GM23248 (cell line): ENCODE data around the gene DHH. TPM values are rescaled to one million over a fixed set of nuclear protein-coding genes. Genes with fewer than 3 reads are reported as not detected.

Experiments
- DNase-seq: peaks from one replicate; pipeline ENCODE4 v3.0.0-alpha.2; 2015
- H2AFZ ChIP-seq: fragments of 200-600 bp; sonication (generic); 2 replicates; pipeline ENCODE4 v1.6.1; 2016; ENCODE audit warnings: antibody characterized with exemption
- H3F3A ChIP-seq: fragments of 200-600 bp; sonication (generic); 2 replicates; pipeline ENCODE4 v1.6.1; 2016; ENCODE audit warnings: mild to moderate bottlenecking, antibody characterized with exemption, mixed run types; ENCODE audit not compliant: insufficient read depth
- H3K27ac ChIP-seq: fragments of 200-600 bp; sonication (generic); 2 replicates; pipeline ENCODE4 v1.5.1; 2016; ENCODE audit warnings: mild to moderate bottlenecking
- H3K27me3 ChIP-seq: fragments of 200-600 bp; sonication (generic); replicated peaks from 2 replicates; pipeline ENCODE4 v1.6.1; 2016; ENCODE audit warnings: mild to moderate bottlenecking; ENCODE audit not compliant: insufficient read depth
- H3K36me3 ChIP-seq: fragments of 200-600 bp; sonication (generic); 2 replicates; pipeline ENCODE4 v1.6.1; 2016; ENCODE audit warnings: low read depth, mild to moderate bottlenecking
- H3K4me1 ChIP-seq: fragments of 200-600 bp; sonication (generic); 2 replicates; pipeline ENCODE4 v1.6.1; 2016; ENCODE audit warnings: mild to moderate bottlenecking; ENCODE audit not compliant: insufficient read depth
- H3K4me2 ChIP-seq: fragments of 200-600 bp; sonication (generic); one replicate; pipeline ENCODE4 v1.6.1; 2016; ENCODE audit warnings: mild to moderate bottlenecking; ENCODE audit not compliant: unreplicated experiment
- H3K4me3 ChIP-seq: fragments of 200-600 bp; sonication (generic); 2 replicates; pipeline ENCODE4 v1.5.1; 2016; ENCODE audit warnings: mild to moderate bottlenecking
- H3K79me2 ChIP-seq: fragments of 200-600 bp; sonication (generic); 2 replicates; pipeline ENCODE4 v1.6.1; 2016; ENCODE audit warnings: mild to moderate bottlenecking; ENCODE audit not compliant: insufficient read depth
- H3K9ac ChIP-seq: fragments of 200-600 bp; sonication (generic); 2 replicates; pipeline ENCODE4 v1.6.1; 2016; ENCODE audit warnings: mild to moderate bottlenecking
- H3K9me2 ChIP-seq: fragments of 200-600 bp; sonication (generic); 2 replicates; pipeline ENCODE4 v1.6.1; 2016; ENCODE audit warnings: mixed run types, mild to moderate bottlenecking, moderate library complexity; ENCODE audit not compliant: insufficient read depth
- H3K9me3 ChIP-seq: fragments of 200-600 bp; sonication (generic); one replicate; pipeline ENCODE4 v1.6.1; 2017; ENCODE audit warnings: low read depth
- H4K20me1 ChIP-seq: fragments of 200-600 bp; sonication (generic); 2 replicates; pipeline ENCODE4 v1.6.0; 2016; ENCODE audit not compliant: insufficient read depth
- EZH2 ChIP-seq: fragments of 200-600 bp; sonication (generic); IDR thresholded peaks from 2 replicates; pipeline ENCODE4 v1.6.1; 2018; ENCODE audit warnings: antibody characterized with exemption, mild to moderate bottlenecking; ENCODE audit not compliant: insufficient read depth, poor library complexity, severe bottlenecking
- EZH2phosphoT487 ChIP-seq: fragments of 200-600 bp; sonication (generic); IDR thresholded peaks from 2 replicates; pipeline ENCODE4 v1.6.1; 2018; ENCODE audit warnings: antibody characterized with exemption, moderate library complexity, mild to moderate bottlenecking, low read depth; ENCODE audit not compliant: insufficient read depth
- WGBS, 2 experiments: methylation state at CpG; one replicate each; pipeline ENCODE4 v1.1.6; 2015 to 2017; ENCODE audit warnings: low lambda C conversion rate in 2 of 2, low coverage in 1 of 2; ENCODE audit errors: missing lambda C conversion rate in 2 of 2; 5-methylcytosine and 5-hydroxymethylcytosine counted together
- in situ Hi-C: fragments of 300-500 bp; cut with MboI; formaldehyde crosslinking; loops from 2 replicates; pipeline ENCODE4 v1.15.0; 2020
- polyA plus RNA-seq: library from polyadenylated mRNA; unstranded; fragments of >200 nt; fragmentation: Nextera tagmentation; extraction: Ambion mirVana; gene quantifications from 2 replicates; pipeline ENCODE4 v1.2.1, GENCODE V29; 2016
- total RNA-seq: library from RNA; depleted of rRNA; stranded (reverse); fragments of >200 nt; shearing (Covaris generic); gene quantifications from 2 replicates; pipeline ENCODE4 v1.2.3, GENCODE V29; 2014

Gene DHH
- total and polyA plus RNA-seq, 2 experiments from 2014 or later: not detected

GRCh38 chr12:49084438-49084837 is 10.2 kb downstream of the DHH start:
- no peak overlapping the region for H3K9ac ChIP-seq
- DNase-seq: no peak
- peaks cover 13% of the 10 kb centered on the region; the same call in 1 of the 2 replicates for H3F3A ChIP-seq
- no peak overlapping the region for H3K27ac ChIP-seq
- H3K4me2 ChIP-seq: no peak overlapping the region
- H3K36me3 ChIP-seq: no peaks in the 10 kb centered on the region
- H3K9me3 ChIP-seq: no peaks in the 10 kb centered on the region
- in situ Hi-C loops: no loop called here
- H3K9me2 ChIP-seq: no peaks in the 10 kb centered on the region
- H3K4me1 ChIP-seq: 0 out of 2 replicates have a peak, but pooled peaks cover 9% of the 10 kb centered on the region
- H3K79me2 ChIP-seq: no peaks in the 10 kb centered on the region
- H3K4me3 ChIP-seq: no peak overlapping the region
- no peaks in the 10 kb centered on the region for H3K27me3 ChIP-seq
- no peak for TF ChIP-seq EZH2
- no peak for TF ChIP-seq EZH2phosphoT487
- WGBS, 2 experiments: 95 to 96% methylated on average over 3 of the region's 3 CpGs
- H4K20me1 ChIP-seq: no peaks in the 10 kb centered on the region
- H2AFZ ChIP-seq: no peak overlapping the region

GRCh38 chr12:49079793-49080192 is 14.8 kb downstream of the DHH start:
- Histone ChIP-seq H3K9me3 (no peaks in the 10 kb centered on the region), H3K4me2 (no peak overlapping the region), H3K27me3 (no peaks in the 10 kb centered on the region), H3K4me1 (no peaks in the 10 kb centered on the region), H3F3A (no peaks in the 10 kb centered on the region), H3K9ac (no peak overlapping the region), H3K79me2 (no peaks in the 10 kb centered on the region), H4K20me1 (no peaks in the 10 kb centered on the region), H3K27ac (no peak overlapping the region), H3K4me3 (no peak overlapping the region), H3K9me2 (no peaks in the 10 kb centered on the region), H2AFZ (no peak overlapping the region), H3K36me3 (no peaks in the 10 kb centered on the region)
- TF ChIP-seq EZH2 (no peak), EZH2phosphoT487 (no peak)
- in situ Hi-C loops: no loop called here
- 52 to 63% methylated on average over 1 of the region's 1 CpG for WGBS, 2 experiments
- no peak for DNase-seq

- DNase-seq: no peak
- in situ Hi-C loops: no loop called here
- Histone ChIP-seq H3F3A (no peaks in the 10 kb centered on the region), H2AFZ (no peak overlapping the region), H3K36me3 (no peaks in the 10 kb centered on the region), H3K27ac (no peak overlapping the region), H3K9me3 (no peaks in the 10 kb centered on the region), H3K9me2 (no peaks in the 10 kb centered on the region), H3K4me2 (no peak overlapping the region), H3K27me3 (no peaks in the 10 kb centered on the region), H3K9ac (no peak overlapping the region), H4K20me1 (no peaks in the 10 kb centered on the region), H3K79me2 (no peaks in the 10 kb centered on the region), H3K4me1 (no peaks in the 10 kb centered on the region), H3K4me3 (no peak overlapping the region)
- no peak for TF ChIP-seq EZH2phosphoT487
- no peak for TF ChIP-seq EZH2
- WGBS, 2 experiments: 79 to 83% methylated on average over 11 of the region's 11 CpGs
These were observed 23.6 kb downstream of the DHH start for GRCh38 chr12:49070971-49071370.

- Histone ChIP-seq H4K20me1 (no peaks in the 10 kb centered on the region), H3K9me3 (no peaks in the 10 kb centered on the region), H2AFZ (peak within 1 kb of the TSS; percentile 96), H3K79me2 (no peaks in the 10 kb centered on the region), H3K27ac (peak within 1 kb of the TSS; percentile 64), H3K9ac (peak within 1 kb of the TSS; percentile 81), H3F3A (no peaks in the 10 kb centered on the region), H3K36me3 (no peaks in the 10 kb centered on the region), H3K27me3 (no peaks in the 10 kb centered on the region), H3K4me2 (peak within 1 kb of the TSS; percentile 92), H3K9me2 (no peaks in the 10 kb centered on the region), H3K4me1 (no peaks in the 10 kb centered on the region), H3K4me3 (peak within 1 kb of the TSS; percentile 85)
- DNase-seq: peak; percentile 99
- in situ Hi-C loops: no loop called here
- no peak for TF ChIP-seq EZH2
- no peak for TF ChIP-seq EZH2phosphoT487
- WGBS, 2 experiments: 0 to 1% methylated on average over 58 to 59 of the region's 60 CpGs
These were observed 24.9 kb downstream of the DHH start, which contains the start of gene RHEBL1 for GRCh38 chr12:49069507-49070346. TSS of gene RHEBL1 (minus strand) at chr12:49069979. CDS start at chr12:49069785, 194 bp downstream.
